ENCODE results near the gene CEBPZ.

GRCh38 chr2:37191253-37191652 is 40.1 kb downstream of the CEBPZ start:
- TF ChIP-seq CTCF (IDR thresholded peaks at IDR 0.05) = no peak
- TF ChIP-seq POLR2A (IDR thresholded peaks at IDR 0.05) = no peak

All from esophagus squamous epithelium (tissue), 4 donors.